Panc1 (cell line): ENCODE results near the gene LY9. TPM values are rescaled to one million over a fixed set of nuclear protein-coding genes. Genes with fewer than 3 reads are reported as not detected.

ENCODE experiments used
- ATAC-seq: fragments of 200-7000 bp; cut with Tn5 transposase; 2 replicates; pipeline ENCODE4 v1.9.1; 2020; ENCODE audit warnings: mild to moderate bottlenecking, moderate library complexity
- BruUV-seq: library from RNA; stranded (reverse); fragments of 400-500 nt; replicated peaks from 2 replicates; lab custom pipeline; 2021; lab: Mats Ljungman, UMichigan
- CTCF ChIA-PET: fragments of 300-600 bp; sonication (Branson Sonifier 250); formaldehyde crosslinking; loops from one replicate; lab custom pipeline; 2022; ENCODE audit warnings: antibody characterized with exemption; lab: Charles Lee
- POLR2A ChIA-PET: fragments of 300-600 bp; sonication (Branson Sonifier 250); formaldehyde crosslinking; loops from one replicate; lab custom pipeline; 2022; ENCODE audit warnings: antibody characterized with exemption; lab: Charles Lee
- DNase-seq: peaks from one replicate; pipeline ENCODE4 v3.0.0-alpha.2; 2010; ENCODE audit warnings: low read depth, low spot score
- H3K27ac ChIP-seq: 2 replicates; pipeline ENCODE4 v1.5.1; 2011; ENCODE audit warnings: mild to moderate bottlenecking, low read length, inconsistent platforms
- H3K27me3 ChIP-seq: fragments of 200-500 bp; sonication (Bioruptor generic); 2 replicates; pipeline ENCODE4 v1.6.0; 2014; ENCODE audit warnings: low read length, inconsistent platforms; ENCODE audit not compliant: control insufficient read depth, insufficient read depth
- H3K36me3 ChIP-seq: fragments of 200-500 bp; sonication (Bioruptor generic); 2 replicates; pipeline ENCODE4 v1.5.1; 2014; ENCODE audit warnings: inconsistent platforms, mild to moderate bottlenecking, low read length, moderate library complexity; ENCODE audit not compliant: control insufficient read depth, insufficient read depth
- H3K4me1 ChIP-seq: 2 replicates; pipeline ENCODE4 v1.5.1; 2011; ENCODE audit warnings: inconsistent platforms, mild to moderate bottlenecking, low read length, moderate library complexity; ENCODE audit not compliant: control insufficient read depth, insufficient read depth
- H3K4me3 ChIP-seq, 2 experiments: 2 replicates each; pipeline ENCODE4 v1.5.1; 2011 to 2012; ENCODE audit warnings: low read depth in 2 of 2, low read length in 2 of 2, mild to moderate bottlenecking in 2 of 2, inconsistent platforms in 1 of 2, moderate library complexity in 1 of 2
- H3K9me3 ChIP-seq: fragments of 200-500 bp; sonication (Bioruptor generic); 2 replicates; pipeline ENCODE4 v1.5.1; 2014; ENCODE audit warnings: low read depth, mild to moderate bottlenecking, inconsistent platforms, low read length, moderate library complexity; ENCODE audit not compliant: control insufficient read depth, insufficient read depth
- CTCF ChIP-seq: fragments of 450-650 bp; IDR thresholded peaks from 2 replicates; pipeline ENCODE4 v1.5.1; 2017; ENCODE audit warnings: mild to moderate bottlenecking
- POLR2AphosphoS5 ChIP-seq: IDR thresholded peaks from 2 replicates; pipeline ENCODE4 v1.6.1; 2012; ENCODE audit warnings: mild to moderate bottlenecking, low read depth, low read length, moderate library complexity
- REST ChIP-seq, 2 experiments: IDR thresholded peaks; 2 replicates each; pipeline ENCODE4 v1.6.1; 2011 to 2012; ENCODE audit warnings: low read depth in 2 of 2, control low read depth in 1 of 2, low read length in 1 of 2, mild to moderate bottlenecking in 1 of 2, moderate library complexity in 1 of 2; ENCODE audit not compliant: insufficient read depth in 1 of 2
- SIN3A ChIP-seq: IDR thresholded peaks from 2 replicates; pipeline ENCODE4 v1.6.1; 2012; ENCODE audit warnings: low read depth, mild to moderate bottlenecking, low read length, moderate library complexity, borderline replicate concordance; ENCODE audit not compliant: insufficient read depth
- TCF7L2 ChIP-seq: IDR thresholded peaks from 2 replicates; pipeline ENCODE4 v1.6.1; 2011; ENCODE audit warnings: mild to moderate bottlenecking, low read depth, low read length, inconsistent platforms
- in situ Hi-C: cut with HindIII; loops from 2 replicates; pipeline ENCODE4 v1.10.0; 2016; ENCODE audit warnings: low sequenced_read_pairs, low pct_unique_long_range_greater_than_20kb
- intact Hi-C: fragments of 100-400 bp; cut with micrococcal nuclease; formaldehyde crosslinking; loops from one replicate; pipeline ENCODE4 v1.10.0; 2022; ENCODE audit not compliant: unreplicated experiment
- total RNA-seq: library from RNA; stranded (reverse); gene quantifications from one replicate; pipeline ENCODE4 v1.2.1, GENCODE V29; 2021; ENCODE audit not compliant: unreplicated experiment

Gene LY9
- total RNA-seq, 1 experiment from 2014 or later: 0.10 TPM

GRCh38 chr1:160811147-160811546 is 15.2 kb downstream of the LY9 start:
- no peak for DNase-seq
- Histone ChIP-seq H3K27me3 (no peaks in the 10 kb centered on the region; the same call in 1 of the 2 replicates), H3K27ac (no peak overlapping the region), H3K4me3 (no peak overlapping the region), H3K9me3 (no peaks in the 10 kb centered on the region), H3K36me3 (no peaks in the 10 kb centered on the region), H3K4me1 (no peaks in the 10 kb centered on the region)
- ChIA-PET CTCF (no interaction called here), POLR2A (no interaction called here)
- BruUV-seq: no TSS peak
- no peak for TF ChIP-seq SIN3A
- TF ChIP-seq REST (IDR thresholded peaks at IDR 0.05; ENCODE audit: insufficient read depth in 1 of 2, low read depth in 2 of 2, low read length in 1 of 2): no peak
- no peak for TF ChIP-seq CTCF
- no peak for TF ChIP-seq TCF7L2
- no peak for TF ChIP-seq POLR2AphosphoS5
- in situ Hi-C loops: no loop called here
- ATAC-seq: no peak
- intact Hi-C loops: no loop called here

- no peak for ATAC-seq
- no TSS peak for BruUV-seq
- no peak for DNase-seq
- TF ChIP-seq CTCF: no peak
- TF ChIP-seq POLR2AphosphoS5: no peak
- no peak for TF ChIP-seq REST (IDR thresholded peaks at IDR 0.05; ENCODE audit: insufficient read depth in 1 of 2, low read depth in 2 of 2, low read length in 1 of 2)
- no peak for TF ChIP-seq SIN3A
- no peak for TF ChIP-seq TCF7L2
- Histone ChIP-seq H3K4me1 (no peaks in the 10 kb centered on the region), H3K36me3 (no peaks in the 10 kb centered on the region), H3K9me3 (no peaks in the 10 kb centered on the region), H3K27ac (no peak overlapping the region), H3K4me3 (no peak overlapping the region), H3K27me3 (peaks cover 4% of the 10 kb centered on the region; the same call in 1 of the 2 replicates)
- POLR2A ChIA-PET: no interaction called here
- in situ Hi-C loops (no loop called here), intact Hi-C loops (no loop called here)
- CTCF ChIA-PET: no interaction called here
Measured at GRCh38 chr1:160813215-160813614, 17.2 kb downstream of the LY9 start.
